GM23338 (cell line): ENCODE measurements around the gene TRIM28. TPM values are rescaled to one million over a fixed set of nuclear protein-coding genes. Genes with fewer than 3 reads are reported as not detected.

ENCODE experiments used
- ATAC-seq: fragments of 200-7000 bp; cut with Tn5 transposase; 3 replicates; pipeline ENCODE4 v1.9.1; 2020
- DNase-seq: peaks from one replicate; pipeline ENCODE4 v3.0.0-alpha.2; 2015; ENCODE audit warnings: low spot score
- H2AFZ ChIP-seq: fragments of 200-600 bp; sonication (generic); 2 replicates; pipeline ENCODE4 v1.8.0; 2016; ENCODE audit warnings: antibody characterized with exemption, mild to moderate bottlenecking, moderate library complexity
- H3F3A ChIP-seq: fragments of 200-600 bp; sonication (generic); replicated peaks from 2 replicates; pipeline ENCODE4 v1.8.0; 2017; ENCODE audit warnings: antibody characterized with exemption, mixed run types, low read depth
- H3K27ac ChIP-seq: fragments of 200-600 bp; sonication (generic); 2 replicates; pipeline ENCODE4 v1.6.1; 2016; ENCODE audit warnings: low read depth
- H3K27me3 ChIP-seq: fragments of 200-600 bp; sonication (generic); 2 replicates; pipeline ENCODE4 v1.8.0; 2016; ENCODE audit warnings: mild to moderate bottlenecking, mixed run types, moderate library complexity; ENCODE audit not compliant: insufficient read depth
- H3K36me3 ChIP-seq: fragments of 200-600 bp; sonication (generic); 2 replicates; pipeline ENCODE4 v1.8.0; 2016; ENCODE audit warnings: mild to moderate bottlenecking; ENCODE audit not compliant: insufficient read depth
- H3K4me1 ChIP-seq: fragments of 200-600 bp; sonication (generic); 2 replicates; pipeline ENCODE4 v1.8.0; 2016; ENCODE audit warnings: mild to moderate bottlenecking, moderate library complexity; ENCODE audit not compliant: insufficient read depth
- H3K4me2 ChIP-seq: fragments of 200-600 bp; sonication (generic); 2 replicates; pipeline ENCODE4 v1.7.1; 2017; ENCODE audit warnings: mixed run types
- H3K4me3 ChIP-seq: fragments of 200-600 bp; sonication (generic); 2 replicates; pipeline ENCODE4 v1.6.1; 2016; ENCODE audit warnings: mixed run types
- H3K79me2 ChIP-seq: fragments of 200-600 bp; sonication (generic); replicated peaks from 2 replicates; pipeline ENCODE4 v1.8.0; 2017; ENCODE audit warnings: mild to moderate bottlenecking; ENCODE audit not compliant: insufficient read depth
- H3K9me2 ChIP-seq: fragments of 200-600 bp; sonication (generic); 2 replicates; pipeline ENCODE4 v1.8.0; 2017; ENCODE audit not compliant: insufficient read depth
- H4K20me1 ChIP-seq: fragments of 200-600 bp; sonication (generic); replicated peaks from 2 replicates; pipeline ENCODE4 v1.8.0; 2017; ENCODE audit warnings: mild to moderate bottlenecking; ENCODE audit not compliant: insufficient read depth
- H3K27ac Mint-ChIP-seq: 2 replicates; pipeline ENCODE4 v1.8.0; 2020; ENCODE audit warnings: inconsistent platforms, mild to moderate bottlenecking, moderate library complexity, mixed read lengths
- H3K27me3 Mint-ChIP-seq: 3 replicates; pipeline ENCODE4 v1.8.0; 2022; ENCODE audit warnings: low read depth, mild to moderate bottlenecking, moderate library complexity, mixed read lengths, inconsistent platforms; ENCODE audit not compliant: insufficient read depth, poor library complexity
- H3K36me3 Mint-ChIP-seq: 3 replicates; pipeline ENCODE4 v1.8.0; 2021; ENCODE audit warnings: low read depth, mild to moderate bottlenecking, inconsistent platforms, moderate library complexity, mixed read lengths
- H3K4me1 Mint-ChIP-seq: 3 replicates; pipeline ENCODE4 v1.8.0; 2020; ENCODE audit warnings: mild to moderate bottlenecking, inconsistent platforms, mixed read lengths
- H3K4me3 Mint-ChIP-seq: 3 replicates; pipeline ENCODE4 v1.8.0; 2021; ENCODE audit warnings: moderate library complexity, mild to moderate bottlenecking, inconsistent platforms, mixed read lengths
- H3K9me3 Mint-ChIP-seq: 3 replicates; pipeline ENCODE4 v1.8.0; 2020; ENCODE audit warnings: moderate library complexity, mild to moderate bottlenecking, inconsistent platforms, mixed read lengths
- CREB1 ChIP-seq: fragments of 250-450 bp; sonication (Bioruptor Pico); IDR thresholded peaks from 2 replicates; pipeline ENCODE4 v1.5.0; 2020; ENCODE audit warnings: low read depth, mild to moderate bottlenecking, moderate library complexity
- CTCF ChIP-seq, 2 experiments: fragments of 200-600 bp in 1 of 2; sonication (generic) in 1 of 2; conservative IDR thresholded peaks; 2 replicates each; pipeline versions ENCODE4 v1.5.1 to v1.6.1; 2016 to 2017; ENCODE audit warnings: antibody characterized with exemption in 2 of 2, low read depth in 2 of 2, mild to moderate bottlenecking in 2 of 2, moderate library complexity in 1 of 2
- EZH2 ChIP-seq: fragments of 200-600 bp; sonication (generic); IDR thresholded peaks from one replicate; pipeline ENCODE4 v1.8.0; 2017; ENCODE audit warnings: antibody characterized with exemption, mild to moderate bottlenecking, low read depth; ENCODE audit not compliant: unreplicated experiment
- EZH2phosphoT487 ChIP-seq: fragments of 200-600 bp; sonication (generic); IDR thresholded peaks from one replicate; pipeline ENCODE4 v1.8.1; 2018; ENCODE audit warnings: antibody characterized with exemption; ENCODE audit not compliant: unreplicated experiment
- JUNB ChIP-seq: IDR thresholded peaks from one replicate; pipeline ENCODE4 v1.6.1; 2016; ENCODE audit warnings: antibody characterized with exemption; ENCODE audit not compliant: unreplicated experiment
- NANOG ChIP-seq: IDR thresholded peaks from 2 replicates; pipeline ENCODE4 v1.6.1; 2016; ENCODE audit warnings: antibody characterized with exemption, borderline replicate concordance
- POLR2AphosphoS5 ChIP-seq: IDR thresholded peaks from 2 replicates; pipeline ENCODE4 v1.6.1; 2016; ENCODE audit warnings: antibody characterized with exemption, low read depth
- STAT1 ChIP-seq: IDR thresholded peaks from one replicate; pipeline ENCODE4 v1.6.1; 2016; ENCODE audit warnings: antibody characterized with exemption; ENCODE audit not compliant: unreplicated experiment
- ZNF114 ChIP-seq: fragments of 250-450 bp; sonication (Bioruptor Pico); IDR thresholded peaks from 2 replicates; pipeline ENCODE4 v1.5.0; 2020; ENCODE audit warnings: mild to moderate bottlenecking, moderate library complexity
- ZNF331 ChIP-seq: fragments of 250-450 bp; sonication (Bioruptor Pico); IDR thresholded peaks from 2 replicates; pipeline ENCODE4 v1.5.0; 2020; ENCODE audit warnings: low read depth, mild to moderate bottlenecking, moderate library complexity
- ZNF462 ChIP-seq: fragments of 250-450 bp; sonication (Bioruptor Pico); IDR thresholded peaks from 2 replicates; pipeline ENCODE4 v1.5.0; 2020; ENCODE audit warnings: mild to moderate bottlenecking, moderate library complexity
- polyA plus RNA-seq: library from polyadenylated mRNA; unstranded; fragments of >200 nt; fragmentation: Nextera tagmentation; extraction: Ambion mirVana; gene quantifications from 2 replicates; pipeline ENCODE4 v1.2.1, GENCODE V29; 2016
- total RNA-seq: library from RNA; depleted of rRNA; stranded (reverse); fragments of >200 nt; shearing (Covaris generic); gene quantifications from 2 replicates; pipeline ENCODE4 v1.2.3, GENCODE V29; 2014
- TF ChIP-seq, protein P1 (sequence below): IDR thresholded peaks from one replicate; pipeline ENCODE4 v1.6.1; 2018; ENCODE audit warnings: antibody characterized with exemption; ENCODE audit not compliant: unreplicated experiment
- TF ChIP-seq, protein P2 (sequence below): IDR thresholded peaks from 2 replicates; pipeline ENCODE4 v1.6.1; 2016; ENCODE audit warnings: antibody characterized with exemption

Gene TRIM28
- total and polyA plus RNA-seq, 2 experiments from 2014 or later: 920 to 1,430 TPM

DNA sequence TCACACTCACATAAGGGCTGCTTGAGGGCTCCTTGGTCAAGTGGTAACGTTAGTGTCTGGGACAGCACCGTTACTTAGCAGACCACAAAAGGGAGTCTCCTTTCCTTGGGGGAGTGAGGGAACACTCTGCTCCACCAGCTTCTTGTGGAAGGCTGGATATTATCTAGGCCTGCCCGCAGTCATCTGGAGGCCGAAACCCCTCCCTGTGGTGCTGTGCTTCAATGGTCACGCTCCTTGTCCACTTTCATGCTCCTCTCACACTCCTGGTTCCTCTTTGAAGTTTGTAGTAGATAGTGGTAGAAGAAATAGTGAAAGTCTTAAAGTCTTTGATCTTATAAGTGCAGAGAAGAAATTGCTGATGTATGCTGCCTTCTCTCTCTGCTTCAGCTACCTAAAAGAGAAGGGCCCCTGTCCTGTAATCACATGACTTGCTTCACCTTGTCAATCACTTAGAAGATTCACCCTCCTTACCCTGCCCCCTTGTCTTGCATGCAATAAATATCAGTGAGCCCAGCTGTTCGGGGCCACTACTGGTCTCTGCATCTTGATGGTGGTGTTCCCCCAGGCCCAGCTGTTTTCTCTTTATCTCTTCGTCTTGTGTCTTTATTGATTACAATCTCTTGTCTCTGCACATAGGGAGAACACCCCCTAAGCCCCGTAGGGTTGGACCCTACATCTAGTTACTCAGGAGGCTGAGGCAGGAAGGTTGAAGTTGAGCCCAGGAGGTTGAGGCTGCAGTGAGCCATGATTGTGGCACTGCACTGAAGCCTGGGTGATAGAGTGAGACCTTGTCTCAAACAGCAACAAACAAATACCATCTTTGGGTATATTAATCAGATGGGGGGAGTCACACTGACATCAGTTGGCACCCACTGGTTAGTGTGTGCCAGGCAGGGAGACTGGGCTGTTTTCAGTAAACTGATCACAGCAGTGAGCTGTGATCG, 40.9 kb downstream of the TRIM28 start:
- DNase-seq: no peak
- Mint-ChIP-seq H3K9me3 (peaks cover 3% of the 10 kb centered on the region; the same call in 1 of the 3 replicates), H3K27ac (no peak overlapping the region), H3K27me3 (peaks cover 10% of the 10 kb centered on the region), H3K36me3 (peaks cover 19% of the 10 kb centered on the region), H3K4me3 (no peak overlapping the region), H3K4me1 (peaks cover 12% of the 10 kb centered on the region)
- Histone ChIP-seq H4K20me1 (0 out of 2 replicates have a peak, but pooled peaks cover 11% of the 10 kb centered on the region), H3F3A (peaks cover 6% of the 10 kb centered on the region; the same call in 1 of the 2 replicates), H2AFZ (no peak overlapping the region), H3K79me2 (peaks cover 3% of the 10 kb centered on the region; the same call in 1 of the 2 replicates), H3K9me2 (no peaks in the 10 kb centered on the region), H3K4me3 (no peak overlapping the region), H3K27ac (no peak overlapping the region), H3K27me3 (no peaks in the 10 kb centered on the region), H3K4me2 (no peak overlapping the region), H3K4me1 (no peaks in the 10 kb centered on the region), H3K36me3 (no peaks in the 10 kb centered on the region; the same call in 1 of the 2 replicates)
- TF ChIP-seq, protein P1, sequence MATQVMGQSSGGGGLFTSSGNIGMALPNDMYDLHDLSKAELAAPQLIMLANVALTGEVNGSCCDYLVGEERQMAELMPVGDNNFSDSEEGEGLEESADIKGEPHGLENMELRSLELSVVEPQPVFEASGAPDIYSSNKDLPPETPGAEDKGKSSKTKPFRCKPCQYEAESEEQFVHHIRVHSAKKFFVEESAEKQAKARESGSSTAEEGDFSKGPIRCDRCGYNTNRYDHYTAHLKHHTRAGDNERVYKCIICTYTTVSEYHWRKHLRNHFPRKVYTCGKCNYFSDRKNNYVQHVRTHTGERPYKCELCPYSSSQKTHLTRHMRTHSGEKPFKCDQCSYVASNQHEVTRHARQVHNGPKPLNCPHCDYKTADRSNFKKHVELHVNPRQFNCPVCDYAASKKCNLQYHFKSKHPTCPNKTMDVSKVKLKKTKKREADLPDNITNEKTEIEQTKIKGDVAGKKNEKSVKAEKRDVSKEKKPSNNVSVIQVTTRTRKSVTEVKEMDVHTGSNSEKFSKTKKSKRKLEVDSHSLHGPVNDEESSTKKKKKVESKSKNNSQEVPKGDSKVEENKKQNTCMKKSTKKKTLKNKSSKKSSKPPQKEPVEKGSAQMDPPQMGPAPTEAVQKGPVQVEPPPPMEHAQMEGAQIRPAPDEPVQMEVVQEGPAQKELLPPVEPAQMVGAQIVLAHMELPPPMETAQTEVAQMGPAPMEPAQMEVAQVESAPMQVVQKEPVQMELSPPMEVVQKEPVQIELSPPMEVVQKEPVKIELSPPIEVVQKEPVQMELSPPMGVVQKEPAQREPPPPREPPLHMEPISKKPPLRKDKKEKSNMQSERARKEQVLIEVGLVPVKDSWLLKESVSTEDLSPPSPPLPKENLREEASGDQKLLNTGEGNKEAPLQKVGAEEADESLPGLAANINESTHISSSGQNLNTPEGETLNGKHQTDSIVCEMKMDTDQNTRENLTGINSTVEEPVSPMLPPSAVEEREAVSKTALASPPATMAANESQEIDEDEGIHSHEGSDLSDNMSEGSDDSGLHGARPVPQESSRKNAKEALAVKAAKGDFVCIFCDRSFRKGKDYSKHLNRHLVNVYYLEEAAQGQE: no peak
- TF ChIP-seq CREB1 (no peak), CTCF (conservative IDR thresholded peaks at IDR 0.05; ENCODE audit: low read depth in 2 of 2) (no peak), ZNF331 (no peak), NANOG (no peak), ZNF114 (CRISPR knock-in tag) (no peak), POLR2AphosphoS5 (no peak), EZH2phosphoT487 (no peak), EZH2 (no peak), ZNF462 (CRISPR knock-in tag) (no peak), JUNB (no peak), STAT1 (no peak)
- TF ChIP-seq, protein P2, sequence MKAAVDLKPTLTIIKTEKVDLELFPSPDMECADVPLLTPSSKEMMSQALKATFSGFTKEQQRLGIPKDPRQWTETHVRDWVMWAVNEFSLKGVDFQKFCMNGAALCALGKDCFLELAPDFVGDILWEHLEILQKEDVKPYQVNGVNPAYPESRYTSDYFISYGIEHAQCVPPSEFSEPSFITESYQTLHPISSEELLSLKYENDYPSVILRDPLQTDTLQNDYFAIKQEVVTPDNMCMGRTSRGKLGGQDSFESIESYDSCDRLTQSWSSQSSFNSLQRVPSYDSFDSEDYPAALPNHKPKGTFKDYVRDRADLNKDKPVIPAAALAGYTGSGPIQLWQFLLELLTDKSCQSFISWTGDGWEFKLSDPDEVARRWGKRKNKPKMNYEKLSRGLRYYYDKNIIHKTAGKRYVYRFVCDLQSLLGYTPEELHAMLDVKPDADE: no peak
- ATAC-seq: no peak
